NCI-H226 (cell line): Measurements from ENCODE around the gene ST3GAL3.
A peak's percentile ranks its signal among the peaks of the same experiment; 100 is the strongest.

ENCODE experiments used
- DNase-seq: peaks from one replicate; pipeline ENCODE4 v3.0.0-alpha.2; 2015

Gene ST3GAL3

GRCh38 chr1:43789604-43790550, 82.5 kb downstream of the ST3GAL3 start:
- no peak for DNase-seq

DNA sequence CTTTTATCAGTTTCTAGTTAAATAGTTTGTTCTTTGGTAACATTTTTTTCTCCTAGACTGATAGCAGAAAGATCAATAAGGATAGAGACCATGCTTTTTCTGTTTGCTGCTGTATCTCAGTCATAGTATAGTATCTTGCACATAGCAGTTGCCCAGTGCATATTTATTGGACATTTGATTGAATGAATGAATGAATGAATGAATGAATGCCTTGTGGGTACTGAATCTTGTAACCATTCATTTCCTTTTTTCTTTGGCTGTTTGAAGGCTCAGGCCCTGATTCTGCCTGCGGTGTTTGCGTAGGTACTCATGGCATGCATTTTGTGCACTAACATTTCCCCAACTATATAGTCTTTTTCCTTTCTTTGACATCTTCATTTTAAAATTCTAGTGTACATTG, 83.9 kb downstream of the ST3GAL3 start:
- DNase-seq = no peak

GRCh38 chr1:43796111-43796581, 88.8 kb downstream of the ST3GAL3 start:
- peak; percentile 25 for DNase-seq

GRCh38 chr1:43797891-43798290, 90.6 kb downstream of the ST3GAL3 start:
- no peak for DNase-seq

GRCh38 chr1:43799656-43800635, 92.6 kb downstream of the ST3GAL3 start:
- peak; percentile 20 for DNase-seq

- no peak for DNase-seq
Measured at GRCh38 chr1:43800771-43801170, 93.4 kb downstream of the ST3GAL3 start.

GRCh38 chr1:43801203-43801602, 93.9 kb downstream of the ST3GAL3 start:
- no peak for DNase-seq

- DNase-seq = no peak
Measured at GRCh38 chr1:43802356-43802980, 95.1 kb downstream of the ST3GAL3 start.

GRCh38 chr1:43803105-43803504, 95.8 kb downstream of the ST3GAL3 start:
- DNase-seq = no peak

GRCh38 chr1:43803646-43804045, 96.3 kb downstream of the ST3GAL3 start:
- no peak for DNase-seq

DNA sequence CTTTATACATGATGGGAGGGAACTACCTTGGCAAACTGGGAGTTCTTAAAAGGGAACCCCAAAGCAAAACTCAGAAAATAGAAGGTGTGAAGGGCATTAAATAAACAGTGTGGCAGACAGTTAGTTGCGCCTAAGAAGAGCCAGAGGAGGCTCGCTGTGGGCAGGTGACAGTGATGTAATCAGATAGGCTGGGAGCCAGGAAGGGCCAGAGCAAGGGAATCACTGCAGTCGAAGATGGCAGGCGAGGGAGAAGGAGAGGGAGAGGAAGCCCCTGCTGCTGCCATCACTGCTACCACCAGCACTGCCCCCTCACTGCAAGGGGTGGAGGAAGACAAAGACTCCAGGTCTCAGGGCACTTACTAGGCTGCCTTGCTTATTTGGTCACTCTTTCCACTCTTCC, 97.2 kb downstream of the ST3GAL3 start:
- DNase-seq = no peak

DNA sequence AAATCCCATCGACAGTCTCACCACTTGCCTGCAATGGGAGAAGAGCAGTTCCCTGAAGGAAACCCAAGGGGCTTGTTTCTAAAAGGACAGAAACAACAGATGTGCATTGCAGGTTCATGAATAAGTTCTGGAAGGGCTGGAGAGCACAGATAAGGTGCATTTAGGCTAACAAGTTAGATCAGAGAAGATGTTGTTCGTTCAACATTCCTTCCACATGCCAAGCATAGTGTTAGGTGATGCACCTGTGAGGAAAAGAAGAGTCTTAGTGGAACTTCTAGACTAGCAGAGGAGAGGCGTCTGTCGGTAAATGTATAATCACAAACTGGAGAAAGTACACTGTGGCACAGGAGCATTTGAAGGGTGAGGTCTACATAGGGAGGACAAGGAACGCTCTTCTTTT, 98.0 kb downstream of the ST3GAL3 start:
- DNase-seq = no peak

DNA sequence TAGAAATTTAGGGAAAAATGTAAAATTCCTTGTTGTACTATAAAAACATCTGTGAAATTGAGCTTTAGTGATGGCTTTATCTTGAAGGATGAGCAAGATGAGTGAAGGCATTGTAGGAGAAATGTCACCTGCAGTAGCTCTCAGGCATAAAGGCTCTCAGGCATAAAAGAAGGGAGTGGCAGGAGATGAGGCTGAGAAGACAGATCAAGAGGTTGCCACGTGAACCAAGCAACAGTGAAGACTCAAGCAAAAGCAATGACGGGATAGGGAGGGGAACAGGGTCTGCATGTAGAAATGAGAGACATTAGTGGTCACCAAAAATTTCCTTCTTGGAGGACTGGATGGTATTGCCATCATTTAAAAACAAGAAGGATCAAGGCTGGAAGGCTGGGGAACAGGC, 98.8 kb downstream of the ST3GAL3 start:
- no peak for DNase-seq

DNA sequence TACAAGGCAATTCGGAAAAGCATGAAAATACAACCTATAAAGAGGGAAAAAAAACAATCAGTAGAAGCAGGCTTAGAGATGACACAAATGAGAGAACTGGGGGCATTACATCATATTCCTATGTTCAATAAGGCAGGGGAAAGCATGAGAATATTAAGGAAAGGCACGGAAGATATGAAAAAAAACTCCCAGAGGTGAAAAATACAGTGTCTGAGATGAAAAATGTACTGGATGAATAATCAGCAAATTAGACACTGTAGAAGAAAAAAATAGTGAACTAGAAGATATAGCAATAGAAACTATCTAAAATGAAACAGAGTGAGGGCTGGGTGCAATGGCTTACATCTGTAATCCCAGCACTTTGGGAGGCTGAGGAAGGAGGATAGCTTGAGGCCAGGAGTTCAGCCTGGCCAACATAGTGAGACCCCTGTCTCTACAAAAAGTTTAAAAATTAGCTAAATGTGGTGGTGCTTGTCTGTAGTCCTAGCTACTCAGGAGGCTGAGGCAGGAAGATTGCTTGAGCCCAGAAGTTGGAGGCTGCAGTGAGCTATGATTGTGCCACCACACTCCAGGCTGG, 101.8 kb downstream of the ST3GAL3 start:
- DNase-seq = no peak

- DNase-seq = no peak
Measured at GRCh38 chr1:43812579-43812978, 105.2 kb downstream of the ST3GAL3 start.

DNA sequence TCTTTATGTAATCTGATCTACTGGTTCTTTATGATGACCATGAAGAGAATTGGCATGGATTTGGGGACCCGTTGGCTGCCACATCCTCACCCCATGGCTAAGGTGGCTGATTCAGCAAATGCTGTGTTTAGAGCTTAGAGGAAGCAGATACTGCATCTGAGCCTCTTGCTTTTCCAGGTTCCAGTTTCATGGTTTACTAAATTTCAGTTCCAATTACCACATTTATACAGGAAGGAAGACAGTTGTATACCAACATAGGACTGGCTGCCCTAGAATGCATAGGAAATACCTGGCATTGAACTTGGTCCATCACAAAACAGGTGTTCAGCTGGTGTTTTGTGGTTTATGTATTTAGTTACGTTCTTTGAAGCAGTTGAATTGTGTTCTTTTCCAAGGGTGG, 107.1 kb downstream of the ST3GAL3 start:
- DNase-seq = no peak

DNA sequence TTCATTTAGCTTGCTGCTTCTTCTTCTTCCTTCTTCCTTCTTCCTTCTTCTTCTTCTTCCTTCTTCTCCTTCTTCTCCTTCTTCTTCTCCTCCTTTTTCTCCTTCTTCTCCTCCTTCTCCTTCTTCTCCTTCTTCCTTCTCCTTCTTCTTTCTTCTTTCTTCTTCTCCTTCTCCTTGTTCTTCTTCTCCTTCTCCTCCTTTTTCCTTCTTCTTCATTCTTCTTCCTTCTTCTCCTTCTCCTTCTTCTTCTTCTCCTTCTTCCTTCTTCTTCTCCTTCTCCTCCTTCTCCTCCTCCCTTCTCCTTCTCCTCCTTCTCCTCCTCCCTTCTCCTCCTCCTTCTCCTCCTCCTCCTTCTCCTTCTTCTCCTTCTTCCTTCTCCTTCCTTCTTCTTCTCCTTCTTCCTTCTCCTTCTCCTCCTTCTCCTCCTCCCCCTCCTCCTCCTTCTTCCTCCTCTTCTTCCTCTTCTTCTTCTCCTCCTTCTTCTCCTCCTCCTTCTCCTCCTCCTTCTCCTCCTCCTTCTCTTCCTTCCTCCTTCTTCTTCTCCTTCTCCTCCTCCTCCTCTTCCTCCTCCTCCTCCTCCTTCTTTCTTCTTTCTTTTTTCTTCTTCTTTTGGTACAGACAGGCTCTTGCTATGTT, 110.1 kb downstream of the ST3GAL3 start:
- no peak for DNase-seq

DNA sequence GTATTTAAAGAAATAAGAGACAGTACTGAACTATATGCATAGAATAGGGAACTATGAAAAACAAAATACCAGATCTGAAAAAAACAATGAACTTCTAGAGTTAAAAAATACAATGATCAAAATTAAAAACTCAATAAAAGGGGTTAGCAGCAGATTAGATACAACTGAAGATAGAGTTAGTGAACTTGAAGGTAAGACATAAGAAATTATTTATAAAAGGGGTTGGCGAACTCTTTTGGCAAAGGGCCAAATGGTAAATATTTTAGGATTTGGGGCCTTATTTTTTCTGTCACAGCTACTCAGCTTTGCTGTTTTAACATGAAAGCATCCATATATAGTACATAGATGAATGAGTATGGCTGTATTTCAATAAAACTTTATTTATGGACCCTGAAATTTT, 111.4 kb downstream of the ST3GAL3 start:
- DNase-seq = no peak

DNA sequence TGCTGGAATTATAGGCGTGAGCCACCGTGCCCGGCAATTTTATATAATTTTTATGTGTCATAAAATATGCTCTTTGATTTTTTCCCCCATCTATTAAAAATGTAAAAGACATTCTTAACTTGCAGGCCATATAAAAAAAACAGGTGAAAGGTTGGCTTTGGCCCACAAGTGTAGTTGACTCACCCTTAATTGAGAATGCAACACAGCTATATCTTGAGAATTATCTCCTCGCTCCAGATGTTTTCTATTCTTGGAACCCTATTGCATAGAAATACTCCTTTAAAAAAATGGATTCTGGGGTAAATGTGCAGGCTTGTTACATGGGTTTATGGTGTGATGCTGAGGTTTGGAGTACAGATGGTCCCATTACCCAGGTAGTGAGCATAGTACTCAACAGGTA, 112.0 kb downstream of the ST3GAL3 start:
- no peak for DNase-seq

GRCh38 chr1:43821471-43821870, 114.1 kb downstream of the ST3GAL3 start:
- no peak for DNase-seq

DNA sequence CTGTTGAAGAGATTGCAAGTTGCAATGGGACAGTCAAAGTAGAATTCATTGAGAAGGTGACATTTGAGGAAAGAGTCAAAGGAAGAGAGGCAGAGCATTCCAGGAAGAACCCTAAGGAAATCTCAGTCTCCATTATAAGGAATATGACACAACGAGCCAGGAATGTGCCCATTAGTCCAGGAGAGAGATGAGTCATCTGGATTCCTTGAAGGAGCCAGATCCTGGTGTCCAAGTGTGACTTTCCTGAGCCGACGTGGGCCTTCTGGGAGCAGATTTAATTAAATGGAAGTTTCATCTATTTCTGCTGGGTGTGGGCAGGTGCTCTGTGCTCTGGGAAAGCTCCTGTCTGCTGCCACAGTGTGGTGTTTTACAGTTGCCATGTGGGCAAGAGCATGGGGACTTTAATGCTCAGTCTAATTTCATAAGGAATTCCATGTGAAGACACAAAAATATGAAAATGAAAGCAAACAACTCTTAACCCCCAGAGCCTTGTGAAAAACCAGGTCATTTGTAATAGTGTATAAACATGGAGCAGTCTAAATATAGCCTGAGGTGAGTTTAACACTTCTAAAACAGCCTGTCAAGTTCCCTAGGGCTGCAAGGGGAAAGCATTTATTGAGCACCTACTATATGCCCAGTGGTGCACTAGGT, 114.8 kb downstream of the ST3GAL3 start:
- peak; percentile 94 for DNase-seq

DNA sequence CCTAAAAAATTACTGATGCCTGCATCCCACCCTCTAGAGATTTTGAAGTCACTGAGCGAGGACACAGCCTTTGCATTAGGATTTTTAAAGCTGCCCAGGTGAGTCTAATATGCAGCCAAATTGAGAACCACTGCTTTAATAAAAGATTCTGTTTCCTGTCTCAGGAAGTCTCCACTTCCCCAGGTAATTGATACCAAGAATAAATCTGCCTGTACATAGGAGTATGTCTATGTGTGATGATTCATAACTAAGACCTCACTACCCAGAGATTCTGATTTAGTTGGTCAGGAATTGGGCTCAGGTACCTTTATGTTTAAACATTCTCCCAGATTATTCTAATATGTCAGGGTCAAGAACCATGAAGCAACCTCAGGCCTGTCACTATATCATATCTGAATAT, 117.5 kb downstream of the ST3GAL3 start:
- DNase-seq = no peak
